IMR-90 (cell line): ENCODE results near the gene SBK2.

Experiments used
- CEBPB ChIP-seq: IDR thresholded peaks from 2 replicates; pipeline ENCODE4 v1.6.1; 2012; ENCODE audit warnings: low read depth, low read length, improper control_type of control experiment
- FOS ChIP-seq: fragments of 150-350 bp; IDR thresholded peaks from 2 replicates; pipeline ENCODE4 v1.6.1; 2016; ENCODE audit warnings: low read depth, low read length
- MAFK ChIP-seq: IDR thresholded peaks from 2 replicates; pipeline ENCODE4 v1.6.1; 2012; ENCODE audit warnings: low read depth, low read length, improper control_type of control experiment
- POLR2A ChIP-seq: IDR thresholded peaks from 2 replicates; pipeline ENCODE4 v1.6.1; 2012; ENCODE audit warnings: mild to moderate bottlenecking, low read depth, low read length
- RAD21 ChIP-seq: IDR thresholded peaks from 2 replicates; pipeline ENCODE4 v1.6.1; 2012; ENCODE audit warnings: low read length, improper control_type of control experiment
- RCOR1 ChIP-seq: IDR thresholded peaks from 2 replicates; pipeline ENCODE4 v1.6.1; 2012; ENCODE audit warnings: mild to moderate bottlenecking, low read length, improper control_type of control experiment; ENCODE audit not compliant: insufficient replicate concordance
- RFX5 ChIP-seq: IDR thresholded peaks from 2 replicates; pipeline ENCODE4 v1.8.0; 2012; ENCODE audit warnings: low read depth, mild to moderate bottlenecking, low read length, moderate library complexity
- TF ChIP-seq, protein P1 (sequence below): conservative IDR thresholded peaks from 2 replicates; pipeline ENCODE4 v1.5.1; 2012; ENCODE audit warnings: mild to moderate bottlenecking, low read depth, low read length, improper control_type of control experiment

DNA sequence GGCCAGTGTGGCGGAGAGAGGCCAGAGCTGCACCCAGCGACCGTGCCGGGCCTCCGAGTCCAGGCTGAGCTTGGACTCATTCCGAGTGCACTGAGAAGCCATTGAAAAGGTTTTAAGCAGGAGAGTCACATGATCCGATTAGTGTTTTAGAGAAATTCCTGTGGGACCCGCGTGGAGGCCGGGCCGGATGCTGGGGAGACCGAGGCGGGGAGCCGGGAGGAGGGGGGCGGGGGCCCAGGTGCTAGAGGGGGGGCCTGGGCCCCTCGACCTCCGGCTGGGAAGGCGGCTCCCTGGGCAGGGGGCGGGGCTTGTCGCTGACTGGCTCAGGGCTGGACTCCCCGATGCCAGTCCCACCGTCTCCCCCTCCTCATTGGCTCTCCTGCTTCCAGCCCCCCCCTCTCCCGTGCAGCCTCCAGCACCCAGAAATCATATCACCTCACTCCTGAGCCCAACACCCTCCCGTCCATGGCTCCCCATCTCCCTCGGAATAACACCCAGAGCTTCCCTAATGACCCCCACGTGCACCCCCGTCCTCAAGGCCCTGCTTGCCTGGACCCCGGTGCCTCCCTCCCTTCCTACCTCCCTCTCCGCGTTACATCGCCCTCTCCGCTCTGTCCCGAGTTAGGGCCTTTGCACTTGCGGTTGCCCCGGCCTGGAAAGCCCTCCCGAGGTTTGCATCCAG, 48.9 kb upstream of the SBK2 start:
- no peak for TF ChIP-seq RAD21
- TF ChIP-seq, protein P1, sequence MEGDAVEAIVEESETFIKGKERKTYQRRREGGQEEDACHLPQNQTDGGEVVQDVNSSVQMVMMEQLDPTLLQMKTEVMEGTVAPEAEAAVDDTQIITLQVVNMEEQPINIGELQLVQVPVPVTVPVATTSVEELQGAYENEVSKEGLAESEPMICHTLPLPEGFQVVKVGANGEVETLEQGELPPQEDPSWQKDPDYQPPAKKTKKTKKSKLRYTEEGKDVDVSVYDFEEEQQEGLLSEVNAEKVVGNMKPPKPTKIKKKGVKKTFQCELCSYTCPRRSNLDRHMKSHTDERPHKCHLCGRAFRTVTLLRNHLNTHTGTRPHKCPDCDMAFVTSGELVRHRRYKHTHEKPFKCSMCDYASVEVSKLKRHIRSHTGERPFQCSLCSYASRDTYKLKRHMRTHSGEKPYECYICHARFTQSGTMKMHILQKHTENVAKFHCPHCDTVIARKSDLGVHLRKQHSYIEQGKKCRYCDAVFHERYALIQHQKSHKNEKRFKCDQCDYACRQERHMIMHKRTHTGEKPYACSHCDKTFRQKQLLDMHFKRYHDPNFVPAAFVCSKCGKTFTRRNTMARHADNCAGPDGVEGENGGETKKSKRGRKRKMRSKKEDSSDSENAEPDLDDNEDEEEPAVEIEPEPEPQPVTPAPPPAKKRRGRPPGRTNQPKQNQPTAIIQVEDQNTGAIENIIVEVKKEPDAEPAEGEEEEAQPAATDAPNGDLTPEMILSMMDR = no peak
- TF ChIP-seq POLR2A = no peak
- TF ChIP-seq MAFK = no peak
- no peak for TF ChIP-seq FOS
- TF ChIP-seq RCOR1 = no peak
- TF ChIP-seq CEBPB = no peak
- TF ChIP-seq RFX5 = no peak
